Measurements from ENCODE around the gene MESD. TPM values are rescaled to one million over a fixed set of nuclear protein-coding genes. Genes with fewer than 3 reads are reported as not detected.

MESD gene
- total RNA-seq, 2 experiments from 2014 or later: 20.0 to 20.5 TPM

- ChIA-PET POLR2A (no interaction called here), CTCF (interaction anchor here (1.0 kb wide), 1 partner anchor 25 kb away, joined by 3 read pairs; no protein-coding TSS in a partner anchor)
- no peaks in the 10 kb centered on the region for H3K27me3 Mint-ChIP-seq
- intact Hi-C loops (cut with micrococcal nuclease): no loop called here
- H3K4me1 Mint-ChIP-seq (ENCODE audit: low read depth): no peaks in the 10 kb centered on the region
- no peak for DNase-seq
- H3K9me3 Mint-ChIP-seq: no peaks in the 10 kb centered on the region
- H3K36me3 Mint-ChIP-seq: peaks cover 39% of the 10 kb centered on the region
- H3K27ac Mint-ChIP-seq: no peak overlapping the region
- H3K4me3 Mint-ChIP-seq: no peak overlapping the region
Measured at GRCh38 chr15:80944818-80945217, 44.8 kb downstream of the MESD start.

- H3K36me3 Mint-ChIP-seq: peaks cover 33% of the 10 kb centered on the region
- H3K27me3 Mint-ChIP-seq: no peaks in the 10 kb centered on the region
- POLR2A ChIA-PET: no interaction called here
- intact Hi-C loops (cut with micrococcal nuclease): no loop called here
- H3K4me3 Mint-ChIP-seq: no peak overlapping the region
- no peak for DNase-seq
- CTCF ChIA-PET: no interaction called here
- no peak overlapping the region for H3K27ac Mint-ChIP-seq
- H3K4me1 Mint-ChIP-seq (ENCODE audit: low read depth): no peaks in the 10 kb centered on the region
- H3K9me3 Mint-ChIP-seq: no peaks in the 10 kb centered on the region
Measured at GRCh38 chr15:80942746-80943565, 46.7 kb downstream of the MESD start.

DNA sequence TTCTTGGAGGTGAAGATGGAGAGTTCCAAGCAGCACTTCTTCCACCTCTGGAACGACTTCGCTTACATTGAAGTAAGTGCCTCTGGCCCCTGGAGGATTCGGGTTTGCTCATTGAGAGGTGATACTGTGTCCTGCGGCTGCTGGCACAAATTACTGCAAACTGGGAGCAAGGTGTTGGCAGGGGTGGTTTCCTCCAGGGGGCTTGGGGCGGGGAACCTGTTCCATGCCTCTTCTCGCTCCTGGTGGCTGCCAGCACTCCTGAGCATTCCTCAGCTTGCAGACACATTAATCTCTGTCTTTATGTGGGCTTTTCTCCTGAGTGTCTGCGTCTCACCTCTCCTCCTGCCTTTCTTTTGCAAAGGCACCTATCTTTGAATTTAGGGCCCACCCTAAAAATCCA is 47.4 kb downstream of the MESD start:
- no peak overlapping the region for H3K4me3 Mint-ChIP-seq
- no peaks in the 10 kb centered on the region for H3K4me1 Mint-ChIP-seq (ENCODE audit: low read depth)
- POLR2A ChIA-PET: no interaction called here
- CTCF ChIA-PET: no interaction called here
- intact Hi-C loops (cut with micrococcal nuclease): no loop called here
- no peaks in the 10 kb centered on the region for H3K9me3 Mint-ChIP-seq
- DNase-seq: no peak
- H3K27me3 Mint-ChIP-seq: no peaks in the 10 kb centered on the region
- H3K36me3 Mint-ChIP-seq: peaks cover 27% of the 10 kb centered on the region
- no peak overlapping the region for H3K27ac Mint-ChIP-seq

GRCh38 chr15:80940851-80941250 is 48.8 kb downstream of the MESD start:
- no peaks in the 10 kb centered on the region for H3K27me3 Mint-ChIP-seq
- H3K4me3 Mint-ChIP-seq: no peak overlapping the region
- ChIA-PET CTCF (interaction anchor here (0.9 to 3.9 kb wide), 2 partner anchors 10 to 28 kb away, joined by 3 to 16 read pairs; no protein-coding TSS in a partner anchor), POLR2A (no interaction called here)
- no peak for DNase-seq
- H3K4me1 Mint-ChIP-seq (ENCODE audit: low read depth): no peaks in the 10 kb centered on the region
- H3K27ac Mint-ChIP-seq: no peak overlapping the region
- peaks cover 19% of the 10 kb centered on the region for H3K36me3 Mint-ChIP-seq
- no peaks in the 10 kb centered on the region for H3K9me3 Mint-ChIP-seq
- intact Hi-C loops (cut with micrococcal nuclease): no loop called here

- no peaks in the 10 kb centered on the region for H3K27me3 Mint-ChIP-seq
- intact Hi-C loops (cut with micrococcal nuclease): no loop called here
- no peak for DNase-seq
- no peak overlapping the region for H3K27ac Mint-ChIP-seq
- ChIA-PET POLR2A (no interaction called here), CTCF (interaction anchor here (3.9 kb wide), 1 partner anchor 29 kb away, joined by 16 read pairs; no protein-coding TSS in a partner anchor)
- peaks cover 18% of the 10 kb centered on the region for H3K36me3 Mint-ChIP-seq
- H3K4me3 Mint-ChIP-seq: no peak overlapping the region
- H3K9me3 Mint-ChIP-seq: no peaks in the 10 kb centered on the region
- H3K4me1 Mint-ChIP-seq (ENCODE audit: low read depth): no peaks in the 10 kb centered on the region
Measured at GRCh38 chr15:80940331-80940730, 49.3 kb downstream of the MESD start.

- Mint-ChIP-seq H3K27ac (no peak overlapping the region), H3K4me1 (ENCODE audit: low read depth) (no peaks in the 10 kb centered on the region), H3K27me3 (no peaks in the 10 kb centered on the region), H3K4me3 (no peak overlapping the region), H3K9me3 (no peaks in the 10 kb centered on the region), H3K36me3 (peaks cover 15% of the 10 kb centered on the region)
- ChIA-PET CTCF (interaction anchor here (3.9 kb wide), 1 partner anchor 30 kb away, joined by 16 read pairs; no protein-coding TSS in a partner anchor), POLR2A (no interaction called here)
- DNase-seq: no peak
- intact Hi-C loops (cut with micrococcal nuclease): no loop called here
Measured at GRCh38 chr15:80939216-80939615, 50.4 kb downstream of the MESD start.

DNA sequence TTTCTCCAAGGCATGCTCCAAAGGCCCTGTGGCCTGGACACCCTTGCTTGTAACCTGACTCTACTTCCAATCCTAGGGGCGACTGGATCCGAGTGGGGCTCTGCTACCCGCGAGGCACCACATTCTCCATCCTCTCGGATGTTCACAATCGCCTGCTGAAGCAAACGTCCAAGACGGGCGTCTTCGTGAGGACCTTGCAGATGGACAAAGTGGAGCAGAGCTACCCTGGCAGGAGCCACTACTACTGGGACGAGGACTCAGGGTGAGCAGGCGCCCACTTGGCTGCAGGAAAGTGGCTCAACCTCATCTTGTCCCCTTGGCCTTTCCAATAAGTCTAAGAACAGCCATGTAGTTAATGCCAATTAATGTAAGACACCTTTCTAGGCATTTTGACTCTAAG is 51.9 kb downstream of the MESD start:
- CTCF ChIA-PET: interaction anchor here (3.9 kb wide), 1 partner anchor 32 kb away, joined by 16 read pairs; no protein-coding TSS in a partner anchor
- Mint-ChIP-seq H3K4me3 (no peak overlapping the region), H3K27me3 (no peaks in the 10 kb centered on the region)

DNA sequence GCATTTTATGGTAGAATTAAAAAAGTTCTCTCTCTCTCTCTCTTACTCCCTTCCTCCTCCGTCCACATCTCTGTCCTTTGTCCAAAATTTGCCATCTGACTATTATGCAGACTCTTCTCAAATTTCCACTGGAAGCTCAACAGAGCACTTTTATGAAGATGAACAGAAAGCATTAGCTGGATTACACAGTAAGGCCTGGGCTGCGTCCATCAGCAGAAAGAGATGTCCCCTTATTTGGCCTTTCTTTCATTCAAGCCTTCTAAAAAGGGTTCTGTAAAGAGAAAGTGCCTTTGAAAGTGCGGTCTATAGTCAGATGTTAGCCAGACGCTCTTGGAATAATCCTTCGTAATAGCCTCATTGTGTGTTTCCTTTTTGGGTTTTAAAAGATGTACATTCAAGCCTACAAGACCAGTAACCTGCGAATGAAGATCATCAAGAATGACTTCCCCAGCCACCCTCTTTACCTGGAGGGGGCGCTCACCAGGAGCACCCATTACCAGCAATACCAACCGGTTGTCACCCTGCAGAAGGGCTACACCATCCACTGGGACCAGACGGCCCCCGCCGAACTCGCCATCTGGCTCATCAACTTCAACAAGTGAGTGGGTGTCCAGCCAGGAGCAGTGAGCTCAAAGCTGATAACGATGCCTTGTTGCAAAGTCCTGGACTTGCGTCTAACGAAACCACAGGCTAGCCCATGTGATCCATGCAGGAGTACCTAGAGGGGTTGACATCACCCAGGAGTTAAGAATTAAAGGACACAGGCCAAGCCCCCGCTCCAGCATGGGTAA is 53.1 kb downstream of the MESD start:
- H3K4me1 Mint-ChIP-seq (ENCODE audit: low read depth): no peaks in the 10 kb centered on the region
- no peaks in the 10 kb centered on the region for H3K9me3 Mint-ChIP-seq
- CTCF ChIA-PET: interaction anchor here (0.8 kb wide), 1 partner anchor 39 kb away, joined by 3 read pairs; no protein-coding TSS in a partner anchor
- no peaks in the 10 kb centered on the region for H3K27me3 Mint-ChIP-seq
- no peak overlapping the region for H3K4me3 Mint-ChIP-seq
- peaks cover 3% of the 10 kb centered on the region for H3K36me3 Mint-ChIP-seq
- no peak for DNase-seq
- H3K27ac Mint-ChIP-seq: no peak overlapping the region
- intact Hi-C loops (cut with micrococcal nuclease): no loop called here
- POLR2A ChIA-PET: no interaction called here

More for the DNA sequence above, 51.9 kb downstream of the MESD start:
- DNase-seq: no peak
- no peaks in the 10 kb centered on the region for H3K4me1 Mint-ChIP-seq (ENCODE audit: low read depth)
- POLR2A ChIA-PET: no interaction called here
- intact Hi-C loops (cut with micrococcal nuclease): no loop called here
- H3K27ac Mint-ChIP-seq: no peak overlapping the region
- H3K36me3 Mint-ChIP-seq: peaks cover 8% of the 10 kb centered on the region
- no peaks in the 10 kb centered on the region for H3K9me3 Mint-ChIP-seq

DNA sequence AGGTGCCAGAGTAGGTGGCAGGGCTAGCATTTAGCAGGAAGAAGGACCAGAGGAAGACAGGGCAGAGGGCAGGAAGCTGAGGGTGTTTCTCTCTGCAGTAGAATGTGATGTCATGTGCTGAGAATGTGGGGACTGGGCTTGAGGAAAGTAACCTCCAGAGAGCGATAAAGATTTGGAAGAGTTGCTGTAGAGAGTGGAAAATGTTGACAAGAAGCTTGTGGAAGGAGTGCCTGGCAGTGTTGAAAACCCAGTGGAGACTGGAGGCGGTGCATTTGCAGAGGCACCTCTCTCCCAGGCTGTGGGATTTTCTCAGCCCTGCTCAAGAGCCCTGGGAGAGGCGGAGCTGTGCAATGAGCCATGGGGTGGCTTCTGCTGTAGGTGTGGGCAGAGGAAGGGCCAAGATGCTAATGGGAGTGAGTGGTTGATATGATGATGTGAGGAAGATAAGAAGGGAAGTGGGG is 54.8 kb downstream of the MESD start:
- no peaks in the 10 kb centered on the region for H3K9me3 Mint-ChIP-seq
- no peaks in the 10 kb centered on the region for H3K27me3 Mint-ChIP-seq
- no peak overlapping the region for H3K27ac Mint-ChIP-seq
- CTCF ChIA-PET: interaction anchor here (0.8 kb wide), 1 partner anchor 13 kb away, joined by 3 read pairs; no protein-coding TSS in a partner anchor
- no peaks in the 10 kb centered on the region for H3K4me1 Mint-ChIP-seq (ENCODE audit: low read depth)
- H3K4me3 Mint-ChIP-seq: no peak overlapping the region
- POLR2A ChIA-PET: no interaction called here
- no peak for DNase-seq
- intact Hi-C loops (cut with micrococcal nuclease): no loop called here
- H3K36me3 Mint-ChIP-seq: no peaks in the 10 kb centered on the region

DNA sequence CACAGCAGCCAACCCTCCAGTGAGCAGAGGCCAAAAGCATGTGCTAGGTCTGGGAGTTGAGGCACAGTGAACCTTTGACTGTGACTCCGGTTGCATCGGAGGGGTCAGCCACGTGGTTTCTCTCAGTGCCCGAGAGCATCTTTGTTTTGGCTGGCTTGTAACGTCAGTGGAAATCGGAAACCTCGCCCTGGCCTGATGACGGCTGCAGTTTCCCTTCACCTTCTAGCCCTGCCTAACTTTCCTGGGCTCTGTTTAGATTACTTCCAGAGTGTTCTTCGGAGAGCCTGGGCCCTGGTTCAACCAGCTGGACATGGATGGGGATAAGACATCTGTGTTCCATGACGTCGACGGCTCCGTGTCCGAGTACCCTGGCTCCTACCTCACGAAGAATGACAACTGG is 56.6 kb downstream of the MESD start:
- Mint-ChIP-seq H3K36me3 (peaks cover 4% of the 10 kb centered on the region), H3K27me3 (no peaks in the 10 kb centered on the region), H3K27ac (no peak overlapping the region), H3K9me3 (no peaks in the 10 kb centered on the region), H3K4me1 (ENCODE audit: low read depth) (no peaks in the 10 kb centered on the region), H3K4me3 (no peak overlapping the region)
- ChIA-PET CTCF (no interaction called here), POLR2A (no interaction called here)
- no peak for DNase-seq
- intact Hi-C loops (cut with micrococcal nuclease): no loop called here

DNA sequence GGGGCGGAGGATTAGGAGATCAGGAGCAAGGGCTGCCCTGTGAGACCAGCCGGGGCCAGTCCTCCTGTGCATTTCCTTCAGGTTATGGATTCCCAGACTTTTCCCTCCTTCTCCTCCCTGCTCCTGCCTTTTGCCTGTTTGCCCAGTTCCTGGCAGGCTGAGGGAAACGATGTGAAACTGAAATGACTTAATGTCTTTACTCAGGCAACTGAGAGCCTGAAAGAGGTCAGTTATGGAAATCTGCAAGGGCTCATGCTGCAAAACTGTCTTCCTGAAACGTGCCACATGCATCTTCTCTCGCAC is 57.2 kb downstream of the MESD start:
- Mint-ChIP-seq H3K27me3 (no peaks in the 10 kb centered on the region), H3K36me3 (peaks cover 4% of the 10 kb centered on the region), H3K4me3 (no peak overlapping the region), H3K4me1 (ENCODE audit: low read depth) (no peaks in the 10 kb centered on the region), H3K9me3 (no peaks in the 10 kb centered on the region), H3K27ac (no peak overlapping the region)
- intact Hi-C loops (cut with micrococcal nuclease): no loop called here
- ChIA-PET POLR2A (no interaction called here), CTCF (no interaction called here)
- no peak for DNase-seq

DNA sequence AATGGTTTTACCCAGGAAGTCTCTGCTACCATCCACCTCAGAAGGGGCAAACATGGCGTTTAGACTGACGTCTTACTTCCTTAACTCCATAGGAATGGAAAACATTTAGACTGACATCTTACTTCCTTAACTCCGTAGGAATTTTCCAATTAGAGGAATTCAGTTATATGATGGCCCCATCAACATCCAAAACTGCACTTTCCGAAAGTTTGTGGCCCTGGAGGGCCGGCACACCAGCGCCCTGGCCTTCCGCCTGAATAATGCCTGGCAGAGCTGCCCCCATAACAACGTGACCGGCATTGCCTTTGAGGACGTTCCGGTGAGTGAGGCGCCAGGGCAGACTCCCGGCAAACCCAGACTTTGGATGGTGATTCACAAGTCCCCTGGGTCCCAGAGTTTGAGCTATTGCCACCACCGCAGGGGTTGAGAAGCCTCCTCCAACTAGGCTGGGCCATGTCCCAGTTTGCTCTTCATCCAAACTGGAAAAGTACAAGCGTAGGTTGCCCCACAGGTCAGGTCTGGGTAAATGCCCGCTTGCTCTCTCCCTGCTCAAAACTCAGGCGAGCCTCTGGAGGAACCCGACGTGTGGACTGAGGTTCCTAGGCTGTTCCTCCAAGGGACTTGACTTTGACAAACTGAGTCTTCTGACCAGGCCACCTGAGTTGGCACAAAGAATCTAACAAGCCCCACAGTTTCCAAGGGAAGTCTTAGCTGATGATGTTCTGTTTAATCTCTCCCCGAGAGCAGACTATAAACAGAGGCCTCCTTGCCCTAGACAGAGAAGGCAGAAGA is 57.7 kb downstream of the MESD start:
- no peak overlapping the region for H3K27ac Mint-ChIP-seq
- no peak for DNase-seq
- ChIA-PET CTCF (no interaction called here), POLR2A (no interaction called here)
- intact Hi-C loops (cut with micrococcal nuclease): no loop called here
- H3K27me3 Mint-ChIP-seq: no peaks in the 10 kb centered on the region
- H3K9me3 Mint-ChIP-seq: no peaks in the 10 kb centered on the region
- H3K36me3 Mint-ChIP-seq: peaks cover 4% of the 10 kb centered on the region
- H3K4me1 Mint-ChIP-seq (ENCODE audit: low read depth): no peaks in the 10 kb centered on the region
- no peak overlapping the region for H3K4me3 Mint-ChIP-seq
